HG02970 (cell line): ENCODE data around the gene SPSB2.

Experiments used
- ATAC-seq: cut with Tn5 transposase; IDR thresholded peaks from one replicate; pipeline ENCODE4 v1.9.1; 2021; ENCODE audit warnings: mild to moderate bottlenecking, moderate library complexity, moderate number of reproducible peaks; ENCODE audit not compliant: unreplicated experiment, low FRiP score

SPSB2 gene

DNA sequence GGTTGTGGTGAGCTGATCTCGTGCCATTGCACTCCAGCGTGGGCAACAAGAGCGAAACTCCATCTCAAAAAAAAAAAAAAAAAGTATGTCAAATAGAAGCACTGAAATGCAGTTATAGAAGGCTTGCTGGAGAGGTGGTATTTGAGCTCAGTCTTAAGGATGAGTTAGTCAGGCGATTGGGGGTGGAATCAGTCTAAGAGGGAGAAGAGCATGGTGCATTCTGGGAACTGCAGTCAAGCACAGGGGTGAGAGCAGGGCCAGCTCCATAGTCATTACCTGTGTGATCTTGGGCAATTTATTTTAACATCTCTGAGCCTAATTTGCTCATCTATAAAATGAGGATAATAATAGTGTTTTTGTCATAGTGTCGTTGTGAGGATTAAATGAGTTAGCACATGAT lies 38.2 kb downstream of the SPSB2 start:
- ATAC-seq = no peak

DNA sequence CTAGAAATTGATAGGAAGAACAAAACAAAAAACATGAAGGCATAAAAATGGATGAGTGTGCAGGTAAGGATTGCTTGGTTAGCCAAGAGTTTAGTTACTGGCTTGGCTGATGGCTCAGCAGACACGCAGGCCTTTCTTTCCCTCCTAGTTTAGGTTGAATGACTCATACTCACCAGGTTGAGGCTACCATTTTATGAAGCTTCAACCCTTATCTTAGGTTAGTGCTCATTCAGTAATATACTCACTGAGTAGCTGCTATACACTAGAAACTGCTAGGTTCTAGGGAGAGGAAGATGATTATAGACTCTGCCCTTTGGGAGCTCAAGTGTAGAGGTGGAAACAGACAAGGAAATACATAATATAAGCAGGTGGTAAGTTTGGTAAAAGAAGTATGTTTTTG lies 38.8 kb downstream of the SPSB2 start:
- no peak for ATAC-seq

DNA sequence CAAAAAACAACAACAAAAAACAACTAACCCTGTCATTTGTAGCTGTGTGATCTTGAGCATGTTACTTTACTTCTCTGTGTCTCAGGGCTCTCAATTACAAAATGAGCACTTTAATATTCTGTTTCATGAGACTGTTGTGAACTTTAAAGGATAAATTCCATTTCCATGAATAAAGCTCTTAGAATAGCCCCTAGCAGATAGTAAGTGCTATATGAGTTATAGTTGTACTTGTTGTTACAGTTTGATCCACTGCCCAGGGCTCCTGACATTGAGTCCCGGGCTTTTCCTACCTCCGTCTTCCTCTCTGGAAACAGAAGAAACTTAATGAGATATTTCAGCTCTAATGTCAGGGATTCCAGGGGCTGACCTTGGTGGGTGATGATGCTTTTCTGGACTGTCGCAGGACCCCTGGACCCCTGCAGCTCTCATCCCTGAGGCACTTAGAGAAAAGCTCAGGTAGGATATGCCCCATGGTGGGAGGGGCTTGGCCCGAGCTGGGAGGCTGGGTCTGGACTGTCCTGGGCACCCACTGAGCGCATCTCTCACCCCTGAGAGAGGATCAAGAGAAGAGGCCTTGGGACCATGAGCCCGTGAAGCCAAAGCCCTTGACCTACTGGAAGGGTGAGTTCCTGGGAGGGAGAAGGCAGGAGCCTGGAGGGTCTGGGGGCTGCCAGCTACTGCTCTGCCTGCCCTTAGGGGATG lies 39.8 kb downstream of the SPSB2 start:
- ATAC-seq = no peak

DNA sequence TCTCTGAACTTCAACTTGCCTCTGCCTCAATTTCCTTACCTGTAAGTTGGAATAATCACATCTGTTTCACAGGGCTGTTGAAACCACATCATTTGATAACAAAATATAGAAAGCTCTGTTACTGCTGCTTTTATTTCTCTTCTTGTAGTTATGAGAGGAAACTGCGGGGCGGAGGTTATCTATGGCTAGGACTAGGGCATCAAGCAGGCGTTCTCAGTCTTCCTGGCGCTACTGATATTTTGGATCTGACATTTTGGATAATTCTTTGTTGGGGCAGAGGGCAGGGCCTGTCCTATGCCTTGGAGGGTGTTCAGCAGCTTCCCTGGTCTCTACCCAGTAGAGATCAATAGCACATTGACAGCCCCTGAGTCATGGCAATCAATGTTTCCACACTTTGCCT lies 41.0 kb downstream of the SPSB2 start:
- ATAC-seq = no peak

DNA sequence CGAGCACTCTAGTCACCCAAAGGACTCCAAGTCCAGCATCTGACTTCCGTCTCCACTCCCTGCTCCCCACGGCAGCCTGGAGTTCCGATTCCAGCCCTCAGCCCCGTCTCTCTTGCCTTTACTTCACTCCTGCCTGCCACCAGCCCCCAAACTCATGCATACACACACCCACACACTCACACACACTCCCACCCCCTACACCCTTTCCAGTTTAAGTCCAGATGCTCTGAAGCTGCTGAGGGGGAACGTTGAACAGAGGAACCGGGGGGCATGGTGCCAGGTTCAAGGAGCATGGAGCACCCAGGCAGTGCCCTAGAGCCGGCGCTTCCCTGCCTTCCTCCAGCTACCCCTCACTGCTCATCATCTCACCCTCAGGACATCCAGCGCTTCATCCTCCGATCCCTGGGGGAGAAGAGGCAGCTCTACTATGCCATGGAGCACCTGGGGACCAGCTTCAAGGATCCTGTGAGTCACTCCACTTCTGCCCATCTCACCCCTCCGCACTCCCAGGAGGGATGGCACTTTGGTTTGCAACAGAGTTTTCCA lies 41.6 kb downstream of the SPSB2 start:
- ATAC-seq = no peak

DNA sequence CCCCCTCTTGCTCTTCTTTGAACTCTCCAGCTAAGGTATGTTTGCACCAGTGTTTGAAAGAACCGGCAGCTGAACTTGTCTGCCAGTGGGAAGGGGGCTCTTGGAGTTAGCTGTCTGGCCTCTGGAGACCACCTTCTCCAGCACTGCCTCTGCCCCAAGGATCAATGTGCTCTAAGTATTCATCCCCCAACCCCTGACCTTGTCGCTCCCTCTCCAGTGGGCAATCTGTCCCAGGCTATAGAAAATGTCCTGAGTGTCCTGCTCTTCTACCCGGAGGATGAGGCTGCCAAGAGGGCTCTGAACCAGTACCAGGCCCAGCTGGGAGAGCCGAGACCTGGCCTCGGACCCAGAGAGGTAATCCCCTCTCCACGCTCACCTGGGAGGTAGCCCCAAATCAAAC lies 42.1 kb downstream of the SPSB2 start:
- ATAC-seq = no peak

DNA sequence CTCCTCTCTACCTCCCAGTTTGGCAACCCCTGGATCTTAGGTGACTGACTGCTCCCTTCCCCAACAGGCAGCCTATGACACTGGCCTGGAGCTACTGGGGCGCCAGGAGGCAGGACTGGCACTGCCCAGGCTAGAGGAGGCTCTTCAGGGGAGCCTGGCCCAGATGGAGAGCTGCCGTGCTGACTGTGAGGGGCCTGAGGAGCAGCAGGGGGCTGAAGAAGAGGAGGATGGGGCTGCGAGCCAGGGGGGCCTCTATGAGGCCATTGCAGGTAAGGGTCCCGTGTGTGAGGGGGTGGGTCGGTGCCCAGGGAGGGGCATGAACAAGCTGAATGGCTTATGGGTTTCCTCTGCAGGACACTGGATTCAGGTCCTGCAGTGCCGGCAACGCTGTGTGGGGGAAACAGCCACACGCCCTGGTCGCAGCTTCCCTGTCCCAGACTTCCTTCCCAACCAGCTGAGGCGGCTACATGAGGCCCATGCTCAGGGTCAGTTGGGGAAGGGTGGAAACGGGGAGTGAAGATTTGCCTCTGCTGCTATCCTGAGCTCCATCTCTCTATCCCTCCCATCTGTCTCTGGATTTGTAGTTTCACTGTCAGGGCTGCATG lies 42.7 kb downstream of the SPSB2 start:
- ATAC-seq = no peak

DNA sequence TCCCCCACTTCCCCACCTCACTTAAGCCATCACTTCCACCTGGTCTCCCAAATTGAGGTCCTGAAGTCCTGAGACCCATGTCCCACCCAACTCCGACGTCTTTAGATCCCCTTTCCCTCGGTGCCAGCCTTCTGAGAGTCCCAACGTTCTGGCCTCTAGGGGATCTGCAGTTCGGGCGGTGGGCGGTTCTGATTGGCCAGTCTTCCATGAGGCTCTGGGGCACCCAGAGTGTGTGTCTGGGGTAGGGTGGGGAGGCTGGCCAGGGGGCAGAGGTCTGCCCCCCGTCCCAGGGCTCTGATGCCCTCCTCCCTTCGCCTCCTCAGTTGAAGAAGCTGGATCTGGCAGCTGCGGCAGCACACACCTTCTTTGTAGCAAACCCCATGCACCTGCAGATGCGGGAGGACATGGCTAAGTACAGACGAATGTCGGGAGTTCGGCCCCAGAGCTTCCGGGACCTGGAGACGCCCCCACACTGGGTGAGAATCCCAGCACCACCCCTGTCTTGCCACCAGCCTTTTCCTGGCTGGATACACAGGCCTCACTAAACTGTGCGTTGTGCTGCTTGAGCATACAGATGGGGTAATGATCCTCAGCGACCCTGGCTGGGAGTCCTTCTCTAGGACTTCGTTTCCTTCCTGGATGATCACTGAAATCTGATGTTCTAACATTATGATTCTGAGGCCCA lies 43.4 kb downstream of the SPSB2 start:
- no peak for ATAC-seq

DNA sequence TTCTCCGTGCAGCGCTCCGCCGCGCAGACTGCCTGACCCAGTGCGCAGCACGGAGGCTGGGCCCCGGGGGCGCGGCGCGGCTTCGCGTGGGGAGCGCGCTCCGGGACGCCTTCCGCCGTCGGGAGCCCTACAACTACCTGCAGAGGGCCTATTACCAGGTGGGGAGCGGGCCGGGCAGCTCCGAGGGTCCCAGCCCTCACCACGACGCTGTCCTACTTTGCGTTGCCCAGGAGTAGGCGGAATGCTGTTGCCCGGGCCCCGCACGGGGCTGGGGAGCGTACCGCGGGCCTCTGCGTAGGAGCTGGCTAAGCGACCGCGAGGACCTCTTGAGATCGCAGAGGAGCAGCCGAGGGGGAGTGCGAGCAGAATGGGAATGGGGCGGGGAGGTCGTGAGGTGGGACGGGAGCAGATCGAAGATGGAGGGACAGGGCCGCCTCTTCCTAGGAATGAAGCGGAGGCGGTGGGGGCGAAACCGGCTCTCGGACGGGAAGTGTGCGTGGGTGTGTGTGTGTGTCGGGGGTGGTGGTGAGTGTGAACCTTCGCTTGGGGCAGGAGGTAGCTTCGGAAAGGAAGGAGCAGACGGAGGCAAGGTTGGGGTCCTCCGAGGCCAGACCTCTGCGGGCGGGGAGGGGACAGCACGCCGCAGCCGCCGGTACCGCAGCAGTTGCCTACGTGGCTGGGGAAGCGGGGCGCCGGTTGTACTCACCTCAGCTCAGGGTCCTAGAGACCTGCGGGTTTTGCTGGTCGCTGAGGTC lies 44.1 kb downstream of the SPSB2 start:
- ATAC-seq = no peak

DNA sequence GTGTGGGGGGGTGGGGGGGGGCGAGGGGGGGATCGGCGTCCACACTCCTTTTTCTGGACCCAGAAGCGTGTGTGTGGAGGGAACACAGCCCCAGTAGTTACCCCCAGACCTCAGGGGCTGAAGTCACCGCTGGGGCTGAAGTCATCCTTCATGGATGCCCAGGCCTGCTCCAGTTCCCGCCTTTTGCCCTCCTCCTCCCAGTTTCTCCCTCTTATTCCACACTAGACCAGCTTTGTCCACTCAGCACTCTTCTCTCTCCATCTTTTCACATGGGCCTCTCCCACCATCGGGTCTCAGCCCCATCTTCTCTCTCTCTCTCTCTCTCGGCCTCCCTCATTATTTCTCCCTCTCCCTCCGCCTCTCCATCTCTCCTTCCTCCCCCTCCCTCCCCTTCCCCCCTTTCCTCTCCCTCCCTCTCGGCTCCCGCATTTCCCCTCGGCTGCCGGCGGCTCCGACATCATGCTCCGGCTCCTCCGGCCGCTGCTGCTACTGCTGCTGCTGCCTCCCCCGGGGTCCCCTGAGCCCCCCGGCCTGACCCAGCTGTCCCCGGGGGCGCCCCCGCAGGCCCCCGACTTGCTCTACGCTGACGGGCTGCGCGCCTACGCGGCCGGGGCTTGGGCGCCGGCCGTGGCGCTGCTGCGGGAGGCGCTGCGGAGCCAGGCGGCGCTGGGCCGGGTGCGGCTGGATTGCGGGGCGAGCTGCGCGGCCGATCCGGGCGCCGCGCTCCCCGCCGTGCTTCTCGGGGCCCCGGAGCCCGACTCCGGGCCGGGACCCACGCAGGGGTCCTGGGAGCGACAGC lies 44.9 kb downstream of the SPSB2 start, which contains the start of gene P3H3:
P3H3 (plus strand) TSS at position 426 of the 799 bp plus-strand sequence; CDS start at position 460, 34 bp downstream.
- ATAC-seq = no peak

DNA sequence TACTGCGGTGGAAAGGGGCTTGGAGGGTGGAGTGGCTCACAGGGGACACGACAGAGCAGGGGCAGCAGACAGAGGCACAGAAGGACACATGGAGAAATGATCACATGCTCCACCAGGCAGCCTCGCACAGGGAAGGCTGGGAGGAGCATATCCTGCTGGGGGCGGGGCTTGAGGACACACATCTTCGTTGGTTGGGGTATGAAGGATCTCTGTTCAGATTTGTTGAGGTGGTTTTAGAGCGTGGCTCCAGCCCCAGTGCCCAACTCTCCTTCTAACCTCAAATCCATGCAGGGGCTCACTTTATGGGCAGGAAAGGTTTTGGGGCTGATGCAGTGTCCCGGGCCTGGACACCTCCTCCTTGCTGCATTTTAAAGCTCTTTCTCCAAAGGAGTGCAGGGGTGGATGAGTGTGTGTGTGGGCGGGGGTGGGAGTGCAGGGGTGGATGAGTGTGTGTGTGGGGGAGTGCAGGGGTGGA lies 45.6 kb downstream of the SPSB2 start:
- ATAC-seq = no peak

DNA sequence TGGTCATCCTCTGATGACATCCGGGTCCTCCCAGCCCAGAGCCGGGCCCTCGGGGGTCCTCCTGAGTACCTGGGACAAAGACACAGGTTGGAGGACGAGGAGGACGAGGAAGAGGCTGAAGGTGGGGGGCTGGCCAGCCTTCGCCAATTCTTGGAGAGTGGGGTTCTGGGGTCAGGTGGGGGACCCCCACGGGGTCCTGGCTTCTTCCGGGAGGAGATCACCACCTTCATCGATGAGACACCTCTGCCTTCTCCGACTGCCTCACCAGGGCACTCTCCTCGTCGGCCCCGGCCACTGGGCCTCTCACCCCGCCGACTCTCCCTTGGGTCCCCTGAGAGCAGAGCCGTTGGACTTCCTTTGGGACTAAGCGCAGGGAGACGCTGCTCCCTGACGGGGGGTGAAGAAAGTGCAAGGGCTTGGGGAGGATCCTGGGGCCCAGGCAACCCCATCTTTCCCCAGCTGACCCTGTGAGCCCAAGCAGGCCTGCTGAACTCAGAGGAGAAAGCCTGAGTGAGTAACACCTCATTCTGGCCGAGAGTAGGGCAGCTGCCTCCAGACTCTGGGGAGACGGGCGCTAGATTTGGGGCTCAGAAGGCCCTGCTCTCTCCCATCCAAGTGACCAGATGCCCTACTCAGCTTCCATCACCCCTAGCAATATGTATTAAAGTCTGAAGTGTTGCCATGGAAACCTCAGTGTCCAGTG lies 46.2 kb downstream of the SPSB2 start:
- no peak for ATAC-seq

DNA sequence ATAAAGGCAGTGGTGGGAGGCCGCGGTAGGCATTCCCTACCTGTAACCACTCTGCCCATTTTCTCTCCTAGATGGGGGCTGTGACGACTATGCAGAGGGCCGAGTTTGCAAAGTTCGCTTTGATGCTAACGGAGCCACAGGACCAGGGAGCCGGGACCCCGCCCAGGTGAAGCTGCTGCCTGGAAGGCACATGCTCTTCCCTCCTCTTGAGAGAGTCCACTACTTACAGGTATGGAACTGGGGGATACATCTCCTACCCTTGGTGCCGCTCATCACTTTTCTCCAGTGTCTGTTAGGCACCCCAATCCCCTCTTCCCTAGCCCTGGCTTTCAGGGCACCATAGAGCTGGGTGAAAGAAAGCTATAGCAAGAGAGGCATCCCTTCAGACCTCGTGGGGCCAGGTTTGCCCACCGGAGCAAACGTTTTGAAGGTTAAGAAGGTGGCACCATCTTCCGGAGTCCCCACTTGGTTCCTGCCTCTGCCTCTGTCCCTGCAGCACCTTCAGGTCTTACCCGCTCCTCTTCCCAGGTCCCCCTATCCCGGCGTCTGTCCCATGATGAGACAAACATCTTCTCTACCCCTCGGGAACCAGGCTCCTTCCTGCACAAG lies 46.9 kb downstream of the SPSB2 start:
- ATAC-seq = no peak

DNA sequence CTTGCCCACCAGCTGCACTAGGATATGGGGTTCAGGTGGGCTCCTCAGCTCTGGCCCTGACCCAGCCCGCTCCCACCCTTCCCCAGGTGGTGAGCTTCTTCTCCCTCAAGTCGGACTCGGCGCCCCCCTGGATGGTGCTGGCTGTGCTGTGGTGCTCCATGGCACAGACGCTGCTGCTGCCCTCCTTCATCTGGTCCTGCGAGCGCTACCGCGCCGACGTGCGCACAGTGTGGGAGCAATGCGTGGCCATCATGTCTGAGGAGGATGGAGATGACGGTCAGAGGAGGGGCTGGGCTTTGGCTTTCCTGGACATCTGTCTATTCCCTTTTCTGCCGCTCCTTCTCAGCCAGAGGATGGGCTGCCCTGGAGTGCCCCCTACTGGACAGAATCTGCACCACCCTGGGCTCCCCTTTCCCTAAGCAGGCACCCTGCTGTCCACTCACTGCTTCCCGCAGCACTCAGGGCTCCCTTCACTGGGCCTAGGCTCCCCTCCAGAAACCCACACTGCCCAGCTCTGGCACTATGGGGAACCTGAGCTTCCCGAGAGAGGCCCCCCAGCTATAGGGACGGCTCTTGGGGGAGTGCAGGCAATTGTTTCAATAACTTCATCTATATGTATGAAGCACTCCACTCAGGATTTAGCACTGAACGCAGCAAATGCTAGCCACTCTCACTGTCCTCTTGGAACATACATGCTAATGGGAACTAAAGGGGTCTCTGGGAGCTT lies 47.5 kb downstream of the SPSB2 start:
- ATAC-seq = no peak

DNA sequence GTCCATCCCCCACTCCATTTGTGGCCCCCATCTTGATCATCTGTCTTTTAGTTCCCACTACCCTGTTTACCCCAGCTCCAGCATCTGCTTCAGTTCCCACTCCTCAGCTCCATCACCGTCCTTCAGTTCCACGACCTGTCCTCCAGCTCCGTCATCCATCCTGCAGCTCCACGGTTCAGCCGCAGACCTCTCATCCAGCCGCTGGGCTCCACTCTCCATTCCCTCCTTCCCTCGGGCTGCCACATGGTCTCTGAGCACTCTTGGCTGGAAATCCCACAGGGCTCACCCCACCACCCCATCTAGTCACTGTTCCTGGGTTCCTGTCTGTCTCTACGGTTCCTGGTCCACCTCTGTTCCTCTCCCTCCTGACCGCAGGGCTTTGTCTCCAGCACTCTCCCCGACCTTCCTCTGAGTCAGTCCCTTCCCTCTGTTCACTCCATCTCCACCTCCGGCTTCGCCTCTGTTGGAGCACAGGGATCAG lies 48.2 kb downstream of the SPSB2 start:
- no peak for ATAC-seq

DNA sequence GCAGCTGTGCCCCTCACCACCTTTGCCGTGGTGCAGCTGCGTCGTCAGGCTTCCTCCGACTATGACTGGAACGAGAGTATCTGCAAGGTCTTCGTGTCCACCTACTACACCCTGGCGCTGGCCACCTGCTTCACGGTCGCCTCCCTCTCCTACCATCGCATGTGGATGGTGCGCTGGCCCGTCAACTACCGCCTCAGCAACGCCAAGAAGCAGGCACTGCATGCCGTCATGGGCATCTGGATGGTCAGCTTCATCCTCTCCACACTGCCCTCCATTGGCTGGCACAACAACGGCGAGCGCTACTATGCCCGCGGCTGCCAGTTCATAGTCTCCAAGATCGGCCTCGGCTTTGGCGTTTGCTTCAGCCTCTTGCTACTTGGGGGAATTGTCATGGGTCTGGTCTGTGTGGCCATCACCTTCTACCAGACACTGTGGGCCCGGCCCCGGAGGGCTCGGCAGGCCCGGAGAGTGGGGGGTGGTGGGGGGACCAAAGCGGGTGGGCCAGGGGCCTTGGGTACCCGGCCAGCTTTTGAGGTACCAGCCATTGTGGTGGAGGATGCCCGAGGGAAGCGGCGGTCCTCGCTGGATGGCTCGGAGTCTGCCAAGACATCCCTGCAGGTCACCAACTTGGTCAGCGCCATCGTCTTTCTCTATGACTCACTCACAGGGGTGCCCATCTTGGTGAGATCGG lies 48.9 kb downstream of the SPSB2 start:
- no peak for ATAC-seq
